ENCODE data around the gene AUTS2.

AUTS2 gene

GRCh38 chr7:69742237-69742636 is 144.0 kb downstream of the AUTS2 start:
- H3K9me3 ChIP-seq (ENCODE audit: insufficient read depth, low read length), result no peaks in the 10 kb centered on the region
- no peaks in the 10 kb centered on the region for H3K36me3 ChIP-seq (ENCODE audit: insufficient read depth, insufficient read length, low read length)
- no peaks in the 10 kb centered on the region for H3K27me3 ChIP-seq (ENCODE audit: insufficient read depth, insufficient read length)
- no peak overlapping the region for H3K4me3 ChIP-seq (ENCODE audit: insufficient read length, low read depth)
- H3K9ac ChIP-seq (ENCODE audit: insufficient read length, low read depth), result no peak overlapping the region
- DNase-seq (ENCODE audit: low read depth, low spot score), result no peak
- H3K4me1 ChIP-seq (ENCODE audit: insufficient read depth, insufficient read length), result peaks cover 6% of the 10 kb centered on the region
- TF ChIP-seq YY1 (IDR thresholded peaks at IDR 0.05; ENCODE audit: insufficient read depth, insufficient read length), result no peak
- TF ChIP-seq ZNF274 (IDR thresholded peaks at IDR 0.05; ENCODE audit: low read depth, low read length), result no peak
- TF ChIP-seq SUZ12 (IDR thresholded peaks at IDR 0.05; ENCODE audit: extremely low read depth, insufficient read depth, insufficient read length), result no peak

- H3K4me1 ChIP-seq (ENCODE audit: insufficient read depth, insufficient read length), result peaks cover 4% of the 10 kb centered on the region
- no peak overlapping the region for H3K4me3 ChIP-seq (ENCODE audit: insufficient read length, low read depth)
- TF ChIP-seq SUZ12 (IDR thresholded peaks at IDR 0.05; ENCODE audit: extremely low read depth, insufficient read depth, insufficient read length) (no peak), YY1 (IDR thresholded peaks at IDR 0.05; ENCODE audit: insufficient read depth, insufficient read length) (no peak), ZNF274 (IDR thresholded peaks at IDR 0.05; ENCODE audit: low read depth, low read length) (no peak)
- no peaks in the 10 kb centered on the region for H3K9me3 ChIP-seq (ENCODE audit: insufficient read depth, low read length)
- no peaks in the 10 kb centered on the region for H3K27me3 ChIP-seq (ENCODE audit: insufficient read depth, insufficient read length)
- H3K9ac ChIP-seq (ENCODE audit: insufficient read length, low read depth), result no peak overlapping the region
- no peak for DNase-seq (ENCODE audit: low read depth, low spot score)
- no peaks in the 10 kb centered on the region for H3K36me3 ChIP-seq (ENCODE audit: insufficient read depth, insufficient read length, low read length)
Measured at GRCh38 chr7:69743436-69743835, 145.2 kb downstream of the AUTS2 start.

GRCh38 chr7:69744026-69744425 is 145.8 kb downstream of the AUTS2 start:
- H3K9me3 ChIP-seq (ENCODE audit: insufficient read depth, low read length), result no peaks in the 10 kb centered on the region
- no peak for DNase-seq (ENCODE audit: low read depth, low spot score)
- TF ChIP-seq SUZ12 (IDR thresholded peaks at IDR 0.05; ENCODE audit: extremely low read depth, insufficient read depth, insufficient read length) (no peak), ZNF274 (IDR thresholded peaks at IDR 0.05; ENCODE audit: low read depth, low read length) (no peak), YY1 (IDR thresholded peaks at IDR 0.05; ENCODE audit: insufficient read depth, insufficient read length) (no peak)

GRCh38 chr7:69746383-69746782 is 148.1 kb downstream of the AUTS2 start:
- TF ChIP-seq ZNF274 (IDR thresholded peaks at IDR 0.05; ENCODE audit: low read depth, low read length), result no peak
- Histone ChIP-seq H3K4me3 (ENCODE audit: insufficient read length, low read depth) (no peak overlapping the region), H3K4me1 (ENCODE audit: insufficient read depth, insufficient read length) (no peaks in the 10 kb centered on the region), H3K9me3 (ENCODE audit: insufficient read depth, low read length) (no peaks in the 10 kb centered on the region), H3K9ac (ENCODE audit: insufficient read length, low read depth) (no peak overlapping the region), H3K36me3 (ENCODE audit: insufficient read depth, insufficient read length, low read length) (no peaks in the 10 kb centered on the region), H3K27me3 (ENCODE audit: insufficient read depth, insufficient read length) (no peaks in the 10 kb centered on the region)
- DNase-seq (ENCODE audit: low read depth, low spot score), result no peak

More at GRCh38 chr7:69744026-69744425, 145.8 kb downstream of the AUTS2 start:
- Histone ChIP-seq H3K9ac (ENCODE audit: insufficient read length, low read depth) (no peak overlapping the region), H3K4me1 (ENCODE audit: insufficient read depth, insufficient read length) (peaks cover 3% of the 10 kb centered on the region), H3K4me3 (ENCODE audit: insufficient read length, low read depth) (no peak overlapping the region), H3K27me3 (ENCODE audit: insufficient read depth, insufficient read length) (no peaks in the 10 kb centered on the region), H3K36me3 (ENCODE audit: insufficient read depth, insufficient read length, low read length) (no peaks in the 10 kb centered on the region)

DNA sequence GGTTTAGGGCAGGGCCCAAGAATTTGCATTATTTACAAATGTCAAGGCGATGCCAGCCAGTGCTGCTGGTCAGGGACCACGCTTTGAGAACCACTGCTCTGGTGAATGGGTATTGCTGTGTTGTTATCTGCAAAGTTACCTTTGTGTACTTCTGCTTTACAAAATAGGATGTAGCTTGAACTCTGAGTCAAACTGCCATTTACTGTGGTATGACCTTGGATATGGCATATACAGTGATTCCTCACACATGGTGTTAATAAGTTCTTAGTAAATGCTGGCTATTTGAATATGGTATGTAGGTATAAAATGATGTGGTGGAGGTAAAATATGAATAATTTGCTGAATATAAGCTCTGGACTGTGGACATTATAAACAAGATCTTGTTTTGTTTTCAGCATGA is 148.9 kb downstream of the AUTS2 start:
- H3K27me3 ChIP-seq (ENCODE audit: insufficient read depth, insufficient read length), result no peaks in the 10 kb centered on the region
- H3K4me3 ChIP-seq (ENCODE audit: insufficient read length, low read depth), result no peak overlapping the region
- no peak for TF ChIP-seq SUZ12 (IDR thresholded peaks at IDR 0.05; ENCODE audit: extremely low read depth, insufficient read depth, insufficient read length)
- no peak for TF ChIP-seq YY1 (IDR thresholded peaks at IDR 0.05; ENCODE audit: insufficient read depth, insufficient read length)
- TF ChIP-seq ZNF274 (IDR thresholded peaks at IDR 0.05; ENCODE audit: low read depth, low read length), result no peak
- no peaks in the 10 kb centered on the region for H3K36me3 ChIP-seq (ENCODE audit: insufficient read depth, insufficient read length, low read length)
- no peaks in the 10 kb centered on the region for H3K9me3 ChIP-seq (ENCODE audit: insufficient read depth, low read length)
- no peak for DNase-seq (ENCODE audit: low read depth, low spot score)
- no peak overlapping the region for H3K9ac ChIP-seq (ENCODE audit: insufficient read length, low read depth)
- no peaks in the 10 kb centered on the region for H3K4me1 ChIP-seq (ENCODE audit: insufficient read depth, insufficient read length)

- H3K27me3 ChIP-seq (ENCODE audit: insufficient read depth, insufficient read length), result no peaks in the 10 kb centered on the region
- H3K36me3 ChIP-seq (ENCODE audit: insufficient read depth, insufficient read length, low read length), result no peaks in the 10 kb centered on the region
- H3K9me3 ChIP-seq (ENCODE audit: insufficient read depth, low read length), result no peaks in the 10 kb centered on the region
- no peak for DNase-seq (ENCODE audit: low read depth, low spot score)
- no peak overlapping the region for H3K9ac ChIP-seq (ENCODE audit: insufficient read length, low read depth)
- H3K4me3 ChIP-seq (ENCODE audit: insufficient read length, low read depth), result no peak overlapping the region
- TF ChIP-seq SUZ12 (IDR thresholded peaks at IDR 0.05; ENCODE audit: extremely low read depth, insufficient read depth, insufficient read length) (no peak), ZNF274 (IDR thresholded peaks at IDR 0.05; ENCODE audit: low read depth, low read length) (no peak), YY1 (IDR thresholded peaks at IDR 0.05; ENCODE audit: insufficient read depth, insufficient read length) (no peak)
- H3K4me1 ChIP-seq (ENCODE audit: insufficient read depth, insufficient read length), result no peaks in the 10 kb centered on the region
Measured at GRCh38 chr7:69748530-69748929, 150.3 kb downstream of the AUTS2 start.

DNA sequence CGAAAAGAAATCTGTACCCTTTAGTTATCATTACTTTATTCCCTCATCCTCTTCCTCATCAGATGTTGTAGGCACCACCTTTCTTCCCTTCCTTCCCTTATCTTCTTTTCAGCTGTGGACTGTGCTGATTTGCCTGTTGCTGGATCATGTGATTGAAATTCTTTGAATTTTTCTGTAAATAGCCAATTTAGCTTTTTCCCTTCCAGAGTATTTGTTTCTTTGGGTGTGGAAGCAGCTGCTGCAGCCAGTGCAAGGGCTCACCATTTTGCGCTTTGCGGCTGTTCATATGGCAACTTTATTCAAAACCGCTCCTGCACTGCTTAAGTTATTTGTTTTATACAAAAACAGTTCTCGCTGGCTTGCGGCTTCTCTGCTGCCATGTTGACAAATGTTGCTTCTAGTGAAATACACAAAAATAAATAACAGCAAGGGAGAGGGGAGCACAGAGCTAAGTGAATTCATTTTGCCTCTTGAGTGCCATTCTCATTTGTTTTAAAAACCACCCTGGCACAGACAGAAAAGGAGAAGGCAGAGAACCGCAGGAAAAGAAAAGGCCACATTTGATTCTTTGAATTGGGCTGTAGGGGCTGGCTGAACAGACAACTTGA is 151.2 kb downstream of the AUTS2 start:
- TF ChIP-seq YY1 (IDR thresholded peaks at IDR 0.05; ENCODE audit: insufficient read depth, insufficient read length), result no peak
- TF ChIP-seq SUZ12 (IDR thresholded peaks at IDR 0.05; ENCODE audit: extremely low read depth, insufficient read depth, insufficient read length), result no peak
- no peak for TF ChIP-seq ZNF274 (IDR thresholded peaks at IDR 0.05; ENCODE audit: low read depth, low read length)
- H3K4me1 ChIP-seq (ENCODE audit: insufficient read depth, insufficient read length), result peaks cover 2% of the 10 kb centered on the region
- H3K4me3 ChIP-seq (ENCODE audit: insufficient read length, low read depth), result no peak overlapping the region

More for the DNA sequence above, 151.2 kb downstream of the AUTS2 start:
- Histone ChIP-seq H3K36me3 (ENCODE audit: insufficient read depth, insufficient read length, low read length) (no peaks in the 10 kb centered on the region), H3K9ac (ENCODE audit: insufficient read length, low read depth) (no peak overlapping the region), H3K27me3 (ENCODE audit: insufficient read depth, insufficient read length) (no peaks in the 10 kb centered on the region), H3K9me3 (ENCODE audit: insufficient read depth, low read length) (no peaks in the 10 kb centered on the region)
- DNase-seq (ENCODE audit: low read depth, low spot score), result no peak
